NCI-H446 treated with DMSO at 0.1 percent for 48 hours (cell line): ENCODE measurements around the gene LMNTD1.
A peak's percentile ranks its signal among the peaks of the same experiment; 100 is the strongest.
"Not testable (repeated sequence)": the region's sequence is repeated elsewhere in the genome, so short reads cannot be mapped to it uniquely, and the experiment has no call there.

ENCODE experiments used
- DNase-seq: peaks from one replicate; lab custom pipeline; 2025; lab: John Stamatoyannopoulos, UW

Gene LMNTD1

GRCh38 chr12:25553098-25553497 lies at the start of gene LMNTD1:
TSS of gene LMNTD1 (minus strand) at chr12:25553283. CDS start at chr12:25552959, 324 bp downstream.
- DNase-seq: no peak

GRCh38 chr12:25598956-25599355 lies 45.9 kb upstream of the LMNTD1 start:
- no peak for DNase-seq

GRCh38 chr12:25595496-25595895 lies 42.4 kb upstream of the LMNTD1 start:
- not testable (repeated sequence) for DNase-seq

GRCh38 chr12:25594376-25594775 lies 41.3 kb upstream of the LMNTD1 start:
- DNase-seq: no peak

- no peak for DNase-seq
Measured at GRCh38 chr12:25592725-25593495, 39.8 kb upstream of the LMNTD1 start.

GRCh38 chr12:25591144-25591543 lies 38.1 kb upstream of the LMNTD1 start:
- DNase-seq: no peak

GRCh38 chr12:25590011-25590721 lies 37.1 kb upstream of the LMNTD1 start:
- DNase-seq: no peak

GRCh38 chr12:25587346-25587745 lies 34.3 kb upstream of the LMNTD1 start:
- no peak for DNase-seq

- no peak for DNase-seq
Measured at GRCh38 chr12:25585662-25586061, 32.6 kb upstream of the LMNTD1 start.

GRCh38 chr12:25585021-25585523 lies 32.0 kb upstream of the LMNTD1 start:
- no peak for DNase-seq

GRCh38 chr12:25584596-25584995 lies 31.5 kb upstream of the LMNTD1 start:
- DNase-seq: no peak

GRCh38 chr12:25583545-25583944 lies 30.5 kb upstream of the LMNTD1 start:
- no peak for DNase-seq

GRCh38 chr12:25581067-25581466 lies 28.0 kb upstream of the LMNTD1 start:
- DNase-seq: no peak

GRCh38 chr12:25578411-25579143 lies 25.5 kb upstream of the LMNTD1 start:
- DNase-seq: no peak

- no peak for DNase-seq
Measured at GRCh38 chr12:25574761-25575160, 21.7 kb upstream of the LMNTD1 start.

- DNase-seq: no peak
Measured at GRCh38 chr12:25573346-25573745, 20.3 kb upstream of the LMNTD1 start.

- no peak for DNase-seq
Measured at GRCh38 chr12:25570418-25570817, 17.3 kb upstream of the LMNTD1 start.

GRCh38 chr12:25566202-25566949 lies 13.3 kb upstream of the LMNTD1 start:
- DNase-seq: no peak

- DNase-seq: no peak
Measured at GRCh38 chr12:25558586-25558985, 5.5 kb upstream of the LMNTD1 start.

GRCh38 chr12:25557830-25558436 lies 4.8 kb upstream of the LMNTD1 start:
- peak; percentile 2 for DNase-seq

GRCh38 chr12:25556153-25556552 lies 3.1 kb upstream of the LMNTD1 start:
- DNase-seq: no peak
